OCI-LY3 (cell line): ENCODE data around the gene NPHP3.

Experiments
- H2AFZ ChIP-seq: fragments of 200-600, 300-600 bp; shearing (Covaris generic); 2 replicates; pipeline ENCODE4 v1.6.0; 2014; ENCODE audit warnings: antibody characterized with exemption, low read depth, low read length
- H3K27ac ChIP-seq: fragments of 200-600, 300-600 bp; sonication (generic); 2 replicates; pipeline ENCODE4 v1.5.1; 2014; ENCODE audit warnings: mild to moderate bottlenecking, low read length, moderate library complexity, mixed read lengths
- H3K27me3 ChIP-seq: fragments of 200-600, 300-600 bp; sonication (generic); 2 replicates; pipeline ENCODE4 v1.6.1; 2014; ENCODE audit warnings: low read depth, low read length, mixed read lengths
- H3K36me3 ChIP-seq: fragments of 200-600, 300-600 bp; sonication (generic); replicated peaks from 2 replicates; pipeline ENCODE3; 2014; ENCODE audit warnings: low read depth, low read length, mixed read lengths
- H3K4me1 ChIP-seq: fragments of 300-600, 200-600 bp; sonication (generic); 2 replicates; pipeline ENCODE4 v1.6.1; 2014; ENCODE audit warnings: low read length, mixed read lengths
- H3K4me2 ChIP-seq: fragments of 200-600, 300-600 bp; sonication (generic); 2 replicates; pipeline ENCODE4 v1.6.1; 2014; ENCODE audit warnings: low read length, mixed read lengths
- H3K4me3 ChIP-seq: fragments of 300-600, 200-600 bp; sonication (generic); 2 replicates; pipeline ENCODE4 v1.5.1; 2014; ENCODE audit warnings: antibody characterized with exemption, mild to moderate bottlenecking, low read length, moderate library complexity
- H3K79me2 ChIP-seq: fragments of 300-600, 200-600 bp; shearing (Covaris generic); 2 replicates; pipeline ENCODE4 v1.6.1; 2014; ENCODE audit warnings: mild to moderate bottlenecking, low read length, mixed read lengths
- H3K9ac ChIP-seq: fragments of 300-600, 200-600 bp; shearing (Covaris generic); 2 replicates; pipeline ENCODE4 v1.6.0; 2014; ENCODE audit warnings: mild to moderate bottlenecking, low read length, moderate library complexity
- H3K9me3 ChIP-seq: fragments of 200-600, 300-600 bp; shearing (Covaris generic); 2 replicates; pipeline ENCODE4 v1.6.1; 2014; ENCODE audit warnings: low read length, mixed read lengths; ENCODE audit not compliant: insufficient read depth
- H4K20me1 ChIP-seq: fragments of 200-600, 300-600 bp; sonication (generic); 2 replicates; pipeline ENCODE4 v1.6.1; 2016; ENCODE audit warnings: low read length, mixed read lengths; ENCODE audit not compliant: insufficient read depth
- EZH2phosphoT487 ChIP-seq: fragments of 200-600 bp; shearing (Covaris generic); IDR thresholded peaks from 2 replicates; pipeline ENCODE4 v1.6.1; 2018; ENCODE audit warnings: antibody characterized with exemption, mixed run types, low read depth
- TF ChIP-seq, protein P1 (sequence below): fragments of 200-600, 300-600 bp; sonication (generic); IDR thresholded peaks from 2 replicates; pipeline ENCODE4 v1.5.1; 2014; ENCODE audit warnings: antibody characterized with exemption, low read length, low read depth

The NPHP3 gene

DNA sequence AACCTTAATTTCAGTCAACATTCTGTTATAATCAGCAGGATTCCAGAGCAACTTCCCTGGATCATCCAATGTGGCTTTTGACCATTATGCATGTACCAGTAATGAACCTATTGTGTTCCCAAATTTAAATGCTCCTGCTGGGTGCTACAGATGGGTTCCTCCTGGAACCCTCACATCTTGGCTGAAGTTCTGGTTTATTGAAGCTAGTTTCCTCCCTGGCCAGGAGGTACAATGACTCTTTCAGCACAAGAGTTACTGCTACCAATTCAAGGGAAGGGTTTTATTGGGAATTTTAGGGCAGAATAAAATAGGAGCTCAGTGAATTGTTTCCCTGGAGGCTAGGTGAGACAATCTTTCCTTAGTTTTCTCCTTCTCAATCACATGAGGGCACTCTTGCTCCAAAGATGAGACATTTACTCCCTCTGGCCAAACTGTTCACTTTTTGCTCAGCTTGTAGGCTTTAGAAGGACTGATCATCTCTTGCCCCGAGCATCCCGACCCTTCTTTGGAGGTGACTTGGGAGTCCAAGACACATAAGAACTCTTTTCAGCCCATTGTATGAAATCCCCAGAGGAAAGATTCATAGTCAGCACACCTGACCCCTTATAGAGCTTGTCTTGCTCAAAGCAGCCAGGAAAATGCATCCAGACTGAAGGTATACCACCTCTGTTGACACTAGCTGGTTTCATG lies 8.8 kb upstream of the NPHP3 start:
- no peak overlapping the region for H2AFZ ChIP-seq
- TF ChIP-seq, protein P1, sequence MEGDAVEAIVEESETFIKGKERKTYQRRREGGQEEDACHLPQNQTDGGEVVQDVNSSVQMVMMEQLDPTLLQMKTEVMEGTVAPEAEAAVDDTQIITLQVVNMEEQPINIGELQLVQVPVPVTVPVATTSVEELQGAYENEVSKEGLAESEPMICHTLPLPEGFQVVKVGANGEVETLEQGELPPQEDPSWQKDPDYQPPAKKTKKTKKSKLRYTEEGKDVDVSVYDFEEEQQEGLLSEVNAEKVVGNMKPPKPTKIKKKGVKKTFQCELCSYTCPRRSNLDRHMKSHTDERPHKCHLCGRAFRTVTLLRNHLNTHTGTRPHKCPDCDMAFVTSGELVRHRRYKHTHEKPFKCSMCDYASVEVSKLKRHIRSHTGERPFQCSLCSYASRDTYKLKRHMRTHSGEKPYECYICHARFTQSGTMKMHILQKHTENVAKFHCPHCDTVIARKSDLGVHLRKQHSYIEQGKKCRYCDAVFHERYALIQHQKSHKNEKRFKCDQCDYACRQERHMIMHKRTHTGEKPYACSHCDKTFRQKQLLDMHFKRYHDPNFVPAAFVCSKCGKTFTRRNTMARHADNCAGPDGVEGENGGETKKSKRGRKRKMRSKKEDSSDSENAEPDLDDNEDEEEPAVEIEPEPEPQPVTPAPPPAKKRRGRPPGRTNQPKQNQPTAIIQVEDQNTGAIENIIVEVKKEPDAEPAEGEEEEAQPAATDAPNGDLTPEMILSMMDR = peak; percentile 58
- TF ChIP-seq EZH2phosphoT487 = no peak
- no peaks in the 10 kb centered on the region for H4K20me1 ChIP-seq
- no peak overlapping the region for H3K27ac ChIP-seq
- H3K27me3 ChIP-seq = peaks cover 30% of the 10 kb centered on the region
- no peak overlapping the region for H3K4me3 ChIP-seq
- H3K4me2 ChIP-seq = no peak overlapping the region
- H3K9ac ChIP-seq = no peak overlapping the region
- H3K36me3 ChIP-seq = no peaks in the 10 kb centered on the region
- peaks cover 2% of the 10 kb centered on the region; the same call in 1 of the 2 replicates for H3K4me1 ChIP-seq
- H3K9me3 ChIP-seq = no peaks in the 10 kb centered on the region
- H3K79me2 ChIP-seq = no peaks in the 10 kb centered on the region

DNA sequence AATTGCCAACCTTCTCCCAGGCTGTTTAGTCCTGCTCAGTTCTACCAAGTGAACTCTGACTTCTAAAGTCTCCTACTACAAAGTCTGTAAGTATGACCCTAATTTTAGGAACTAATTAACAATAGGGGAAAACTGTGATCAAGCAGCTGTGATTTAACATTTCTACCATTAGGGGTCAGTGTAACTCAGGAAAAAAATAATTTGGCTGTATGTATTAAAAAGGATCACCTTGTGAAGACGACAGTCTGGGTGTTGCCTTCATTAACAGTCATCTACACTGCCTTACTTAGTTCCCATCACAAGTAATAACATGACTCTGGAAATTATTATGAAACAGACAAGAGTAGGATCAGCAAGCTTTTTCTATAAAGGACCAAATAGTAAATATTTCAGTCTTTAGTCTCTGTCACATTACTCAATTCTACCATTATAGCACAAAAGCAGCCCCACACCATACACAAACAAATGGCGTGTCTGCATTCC lies 4.2 kb upstream of the NPHP3 start:
- H3K4me3 ChIP-seq = no peak overlapping the region
- peaks cover 15% of the 10 kb centered on the region; the same call in 1 of the 2 replicates for H3K27me3 ChIP-seq
- H3K27ac ChIP-seq = no peak overlapping the region
- no peak overlapping the region for H3K9ac ChIP-seq
- TF ChIP-seq, protein P1 = peak; percentile 78
- no peak for TF ChIP-seq EZH2phosphoT487
- no peaks in the 10 kb centered on the region for H4K20me1 ChIP-seq
- no peak overlapping the region for H2AFZ ChIP-seq
- peak overlapping the region; percentile 9; the same call in 1 of the 2 replicates for H3K4me2 ChIP-seq
- peaks cover 9% of the 10 kb centered on the region for H3K4me1 ChIP-seq
- no peaks in the 10 kb centered on the region for H3K36me3 ChIP-seq
- 0 out of 2 replicates have a peak, but pooled peaks cover 2% of the 10 kb centered on the region for H3K79me2 ChIP-seq
- H3K9me3 ChIP-seq = no peaks in the 10 kb centered on the region

DNA sequence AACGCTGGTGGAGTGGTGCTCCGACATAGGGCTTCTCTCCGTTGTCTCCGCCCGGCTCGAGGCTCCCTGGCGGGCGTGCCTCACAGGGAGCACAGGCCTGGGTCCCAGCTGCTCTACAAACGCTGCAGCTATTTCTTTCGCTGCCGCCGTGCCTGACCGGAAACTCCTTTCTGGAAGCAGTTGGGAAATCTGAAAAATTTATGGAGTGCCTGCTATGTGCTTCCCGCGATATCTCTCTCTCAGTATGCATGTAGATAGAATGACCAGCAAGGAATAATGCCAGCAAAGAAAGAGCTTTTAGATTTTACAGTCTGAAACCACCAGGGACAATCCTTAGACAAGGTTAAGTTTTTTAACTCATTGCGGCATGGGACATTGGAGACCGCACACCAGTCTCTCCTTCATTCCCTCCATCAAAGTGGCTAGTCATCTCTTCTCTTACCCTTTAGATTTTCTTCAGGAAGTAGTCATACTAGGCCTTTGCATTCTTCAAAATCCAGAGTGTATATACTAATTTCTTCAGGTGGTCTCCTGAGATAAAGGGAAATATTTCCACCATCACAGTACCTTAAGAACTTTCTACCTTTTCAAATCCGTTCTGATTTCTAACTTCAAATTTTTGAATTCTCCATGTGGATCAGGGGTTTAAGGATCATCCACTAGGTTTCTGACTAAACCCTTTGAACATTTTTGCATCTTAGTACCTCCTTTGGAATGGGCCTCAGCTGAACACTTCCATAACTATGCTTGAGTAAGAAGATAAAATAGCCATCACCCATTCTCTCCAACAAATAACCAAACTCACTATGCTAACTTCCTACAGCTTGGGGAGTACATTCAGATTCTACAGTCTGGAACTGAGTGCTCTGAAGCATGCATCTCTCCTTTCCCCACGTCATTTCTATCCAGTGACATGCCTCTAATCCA lies 1.1 kb upstream of the NPHP3 start:
- no peaks in the 10 kb centered on the region for H3K36me3 ChIP-seq
- H4K20me1 ChIP-seq = no peaks in the 10 kb centered on the region; the same call in 1 of the 2 replicates
- H3K4me2 ChIP-seq = peak overlapping the region; percentile 89
- H3K4me1 ChIP-seq = peaks cover 12% of the 10 kb centered on the region
- no peak for TF ChIP-seq EZH2phosphoT487
- TF ChIP-seq, protein P1 = no peak
- 0 out of 2 replicates have a peak, but pooled peaks cover 3% of the 10 kb centered on the region for H3K27me3 ChIP-seq
- peak overlapping the region; percentile 94 for H2AFZ ChIP-seq
- 0 out of 2 replicates have a peak, but pooled peaks cover 5% of the 10 kb centered on the region for H3K79me2 ChIP-seq
- H3K9ac ChIP-seq = peak overlapping the region; percentile 44
- peak overlapping the region; percentile 85 for H3K4me3 ChIP-seq
- no peaks in the 10 kb centered on the region for H3K9me3 ChIP-seq
- H3K27ac ChIP-seq = no peak overlapping the region
